Measurements from ENCODE around the gene KHK.

The KHK gene

GRCh38 chr2:27086724-27087593 is at the start of gene KHK:
Gene KHK (plus strand): TSS chr2:27086772. CDS start chr2:27087260, 488 bp downstream.
- DNase-seq: no peak

- no peak for DNase-seq
Measured at GRCh38 chr2:27038012-27038411, 48.6 kb upstream of the KHK start.

- no peak for DNase-seq
Measured at GRCh38 chr2:27038631-27039339, 47.8 kb upstream of the KHK start.

GRCh38 chr2:27039426-27039825 is 47.1 kb upstream of the KHK start:
- DNase-seq: no peak

- no peak for DNase-seq
Measured at GRCh38 chr2:27039871-27040270, 46.7 kb upstream of the KHK start.

- no peak for DNase-seq
Measured at GRCh38 chr2:27040282-27040681, 46.3 kb upstream of the KHK start.

GRCh38 chr2:27041752-27042151 is 44.8 kb upstream of the KHK start:
- no peak for DNase-seq

- DNase-seq: no peak
Measured at GRCh38 chr2:27042159-27042661, 44.4 kb upstream of the KHK start.

- DNase-seq: no peak
Measured at GRCh38 chr2:27042985-27043634, 43.5 kb upstream of the KHK start.

- DNase-seq: peak; percentile 71
Measured at GRCh38 chr2:27049422-27050280, 36.9 kb upstream of the KHK start.

GRCh38 chr2:27050281-27050995 is 36.1 kb upstream of the KHK start:
- peak; percentile 88 for DNase-seq

GRCh38 chr2:27050996-27051901 is 35.3 kb upstream of the KHK start, which contains the start of gene AGBL5:
Gene AGBL5 (plus strand): TSS chr2:27051668. CDS start chr2:27052959, 1,291 bp downstream.
- peak; percentile 96 for DNase-seq

GRCh38 chr2:27051902-27052645 is 34.5 kb upstream of the KHK start:
- DNase-seq: peak; percentile 59

- no peak for DNase-seq
Measured at GRCh38 chr2:27053321-27053720, 33.3 kb upstream of the KHK start.

GRCh38 chr2:27053776-27054175 is 32.8 kb upstream of the KHK start:
- no peak for DNase-seq

GRCh38 chr2:27054721-27055120 is 31.9 kb upstream of the KHK start:
- DNase-seq: no peak

- no peak for DNase-seq
Measured at GRCh38 chr2:27057184-27057583, 29.4 kb upstream of the KHK start.

- DNase-seq: no peak
Measured at GRCh38 chr2:27058210-27058609, 28.4 kb upstream of the KHK start.

GRCh38 chr2:27059141-27059820 is 27.3 kb upstream of the KHK start:
- no peak for DNase-seq
